NOMO-1 treated with DMSO at 0.1 percent for 48 hours (cell line): Measurements from ENCODE around the gene PDE3B.
"Not testable (repeated sequence)": the region's sequence is repeated elsewhere in the genome, so short reads cannot be mapped to it uniquely, and the experiment has no call there.

ENCODE experiments used
- DNase-seq: peaks from one replicate; lab custom pipeline; 2025; ENCODE audit not compliant: unreplicated experiment; lab: John Stamatoyannopoulos, UW

The PDE3B gene

GRCh38 chr11:14673824-14674405, 30.3 kb downstream of the PDE3B start:
- peak; percentile 68 for DNase-seq

- DNase-seq = no peak
These were observed 32.5 kb downstream of the PDE3B start for GRCh38 chr11:14676068-14676467.

GRCh38 chr11:14677146-14677545, 33.5 kb downstream of the PDE3B start:
- no peak for DNase-seq

- DNase-seq = no peak
These were observed 34.7 kb downstream of the PDE3B start for GRCh38 chr11:14678350-14678749.

- DNase-seq = no peak
These were observed 36.1 kb downstream of the PDE3B start for GRCh38 chr11:14679662-14680061.

- not testable (repeated sequence) for DNase-seq
These were observed 40.8 kb downstream of the PDE3B start for GRCh38 chr11:14684234-14684915.

GRCh38 chr11:14687456-14687855, 43.9 kb downstream of the PDE3B start:
- no peak for DNase-seq

GRCh38 chr11:14687943-14688627, 44.5 kb downstream of the PDE3B start:
- DNase-seq = no peak

- DNase-seq = not testable (repeated sequence)
These were observed 52.1 kb downstream of the PDE3B start for GRCh38 chr11:14695656-14696055.

- DNase-seq = peak; percentile 33
These were observed 55.2 kb downstream of the PDE3B start for GRCh38 chr11:14698771-14699170.

- DNase-seq = no peak
These were observed 57.0 kb downstream of the PDE3B start for GRCh38 chr11:14700593-14700992.

GRCh38 chr11:14702760-14703159, 59.2 kb downstream of the PDE3B start:
- no peak for DNase-seq

GRCh38 chr11:14703731-14704130, 60.1 kb downstream of the PDE3B start:
- DNase-seq = no peak

- no peak for DNase-seq
These were observed 61.5 kb downstream of the PDE3B start for GRCh38 chr11:14705067-14705466.

- peak; percentile 72 for DNase-seq
These were observed 70.1 kb downstream of the PDE3B start for GRCh38 chr11:14713496-14714244.

- DNase-seq = not testable (repeated sequence)
These were observed 72.1 kb downstream of the PDE3B start for GRCh38 chr11:14715669-14716068.

GRCh38 chr11:14722496-14722895, 78.9 kb downstream of the PDE3B start:
- DNase-seq = no peak

- no peak for DNase-seq
These were observed 81.5 kb downstream of the PDE3B start for GRCh38 chr11:14725150-14725549.

GRCh38 chr11:14727215-14727614, 83.6 kb downstream of the PDE3B start:
- DNase-seq = no peak

- no peak for DNase-seq
These were observed 84.1 kb downstream of the PDE3B start for GRCh38 chr11:14727746-14728145.

- DNase-seq = not testable (repeated sequence)
These were observed 96.9 kb downstream of the PDE3B start for GRCh38 chr11:14740539-14740938.

- no peak for DNase-seq
These were observed 97.6 kb downstream of the PDE3B start for GRCh38 chr11:14741195-14741594.
